Gastroesophageal sphincter (tissue), 4 donors: ENCODE data around the gene CABLES2. TPM values are rescaled to one million over a fixed set of nuclear protein-coding genes. Genes with fewer than 3 reads are reported as not detected.

ENCODE experiments used
- ATAC-seq: fragments of 150-250 bp; one replicate; pipeline ENCODE4 v1.9.1; 2016; ENCODE audit warnings: mild to moderate bottlenecking, moderate library complexity
- H3K27ac ChIP-seq, 4 donors: fragments of 200-600 bp; sonication (generic) in 3 of 4; 1 replicate in 3 of 4; 2 replicates in 1 of 4; pipeline ENCODE4 v1.5.1; 2016 to 2019
- H3K27me3 ChIP-seq: fragments of 200-600 bp; sonication (generic); one replicate; pipeline ENCODE4 v1.5.1; 2019
- H3K36me3 ChIP-seq, 2 donors: fragments of 200-600 bp; sonication (generic); one replicate each; pipeline ENCODE4 v1.5.1; 2019; ENCODE audit warnings: control low read depth in 1 of 2
- H3K4me1 ChIP-seq, 3 donors: fragments of 200-600 bp; sonication (generic); 1 replicate in 2 of 3; 2 replicates in 1 of 3; pipeline ENCODE4 v1.5.1; 2016 to 2019; ENCODE audit warnings: control low read depth in 2 of 3
- H3K4me3 ChIP-seq, 2 donors: fragments of 200-600 bp; sonication (generic); one replicate each; pipeline ENCODE4 v1.5.1; 2019; ENCODE audit warnings: mild to moderate bottlenecking in 1 of 2, moderate library complexity in 1 of 2
- H3K9me3 ChIP-seq, 3 donors: fragments of 200-600 bp; sonication (generic); one replicate each; pipeline ENCODE4 v1.5.1; 2017 to 2019; ENCODE audit warnings: control low read depth in 2 of 3
- EP300 ChIP-seq: sonication (generic); formaldehyde crosslinking; IDR thresholded peaks from one replicate; pipeline ENCODE4 v1.6.1; 2017; ENCODE audit warnings: antibody characterized with exemption, mild to moderate bottlenecking
- POLR2A ChIP-seq, 2 donors: fragments of 450-650 bp; IDR thresholded peaks; one replicate each; pipeline ENCODE4 v1.6.1; 2017; ENCODE audit warnings: antibody characterized with exemption in 2 of 2, mild to moderate bottlenecking in 2 of 2, moderate library complexity in 1 of 2
- POLR2AphosphoS5 ChIP-seq: sonication (generic); formaldehyde crosslinking; IDR thresholded peaks from one replicate; pipeline ENCODE4 v1.6.1; 2017; ENCODE audit warnings: antibody characterized with exemption
- WGBS, 2 donors: methylation state at CpG; one replicate each; pipeline ENCODE4 v1.1.5; 2018; ENCODE audit warnings: low coverage in 1 of 2; 5-methylcytosine and 5-hydroxymethylcytosine counted together
- total RNA-seq, 4 donors: library from RNA; depleted of rRNA; stranded (reverse); fragments of >200 nt; gene quantifications; one replicate each; pipeline ENCODE4 v1.1.0, GENCODE V29; 2016
- TF ChIP-seq, protein P1 (sequence below), 4 experiments: fragments of 200-600 bp in 2 of 4; fragments of 450-650 bp in 2 of 4; sonication (generic) in 1 of 4; IDR thresholded peaks; one replicate each; pipeline ENCODE4 v1.5.1; 2017 to 2019; ENCODE audit warnings: antibody characterized with exemption in 4 of 4, mild to moderate bottlenecking in 2 of 4, moderate library complexity in 2 of 4

The CABLES2 gene
- total RNA-seq, 4 donors from 2014 or later = 2.7 to 9.8 (median 3.8) TPM

GRCh38 chr20:62370807-62371587 lies 36.1 kb downstream of the CABLES2 start:
- H3K9me3 ChIP-seq = no peaks in the 10 kb centered on the region
- H3K27ac ChIP-seq = peak overlapping the region; percentile 84 to 97 (median 92)
- ATAC-seq = no peak
- WGBS, 2 donors = no CpG with 5 or more reads among the region's 18 CpGs
- no peaks in the 10 kb centered on the region for H3K36me3 ChIP-seq
- peaks cover 9 to 91% (median 62%) of the 10 kb centered on the region in 3 donors for H3K4me1 ChIP-seq
- TF ChIP-seq EP300 = no peak
- no peak for TF ChIP-seq POLR2A (IDR thresholded peaks at IDR 0.05)
- no peak for TF ChIP-seq POLR2AphosphoS5
- TF ChIP-seq, protein P1, sequence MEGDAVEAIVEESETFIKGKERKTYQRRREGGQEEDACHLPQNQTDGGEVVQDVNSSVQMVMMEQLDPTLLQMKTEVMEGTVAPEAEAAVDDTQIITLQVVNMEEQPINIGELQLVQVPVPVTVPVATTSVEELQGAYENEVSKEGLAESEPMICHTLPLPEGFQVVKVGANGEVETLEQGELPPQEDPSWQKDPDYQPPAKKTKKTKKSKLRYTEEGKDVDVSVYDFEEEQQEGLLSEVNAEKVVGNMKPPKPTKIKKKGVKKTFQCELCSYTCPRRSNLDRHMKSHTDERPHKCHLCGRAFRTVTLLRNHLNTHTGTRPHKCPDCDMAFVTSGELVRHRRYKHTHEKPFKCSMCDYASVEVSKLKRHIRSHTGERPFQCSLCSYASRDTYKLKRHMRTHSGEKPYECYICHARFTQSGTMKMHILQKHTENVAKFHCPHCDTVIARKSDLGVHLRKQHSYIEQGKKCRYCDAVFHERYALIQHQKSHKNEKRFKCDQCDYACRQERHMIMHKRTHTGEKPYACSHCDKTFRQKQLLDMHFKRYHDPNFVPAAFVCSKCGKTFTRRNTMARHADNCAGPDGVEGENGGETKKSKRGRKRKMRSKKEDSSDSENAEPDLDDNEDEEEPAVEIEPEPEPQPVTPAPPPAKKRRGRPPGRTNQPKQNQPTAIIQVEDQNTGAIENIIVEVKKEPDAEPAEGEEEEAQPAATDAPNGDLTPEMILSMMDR (IDR thresholded peaks at IDR 0.05) = no peak
- H3K27me3 ChIP-seq = peaks cover 8% of the 10 kb centered on the region
- H3K4me3 ChIP-seq = no peak overlapping the region

DNA sequence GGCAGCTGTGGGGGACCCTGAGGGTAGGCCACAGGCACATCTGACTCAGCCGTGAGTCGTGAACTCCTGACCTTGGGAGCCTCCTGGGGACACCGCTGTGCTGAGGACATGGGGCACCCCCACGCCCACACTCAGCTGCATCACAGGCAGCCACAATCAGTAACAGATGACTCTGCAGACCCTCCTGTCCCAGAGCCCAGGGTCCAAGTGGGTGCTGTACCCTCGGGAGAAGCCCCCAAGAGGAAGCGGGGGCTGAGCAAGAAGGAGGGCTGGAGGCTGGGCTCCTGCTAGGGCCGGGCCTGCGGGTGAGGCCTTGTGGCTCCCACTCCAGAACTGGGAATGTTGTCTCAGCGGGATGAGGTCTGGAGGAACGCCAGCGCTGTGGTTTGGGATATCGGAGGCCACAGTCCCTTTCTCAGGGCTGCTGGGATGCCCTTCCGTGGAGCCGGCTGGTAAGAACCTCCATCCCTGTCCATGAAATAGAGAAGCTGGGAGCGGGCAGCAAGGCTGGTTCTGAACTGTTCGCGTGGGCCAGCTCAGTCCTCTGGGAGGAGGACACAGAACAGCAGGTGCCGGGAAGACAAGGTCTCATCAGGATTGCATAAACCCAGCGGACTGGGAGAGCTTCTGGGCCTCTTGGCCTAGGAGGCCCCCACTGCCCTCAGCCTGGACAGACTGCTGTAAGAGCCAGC lies 36.8 kb downstream of the CABLES2 start:
- no peaks in the 10 kb centered on the region for H3K36me3 ChIP-seq
- peak overlapping the region; percentile 84 to 97 (median 92) for H3K27ac ChIP-seq
- no peaks in the 10 kb centered on the region for H3K9me3 ChIP-seq
- H3K27me3 ChIP-seq = peaks cover 8% of the 10 kb centered on the region
- ATAC-seq = no peak
- TF ChIP-seq, protein P1 (IDR thresholded peaks at IDR 0.05) = no peak
- TF ChIP-seq EP300 = no peak
- TF ChIP-seq POLR2A (IDR thresholded peaks at IDR 0.05) = no peak
- TF ChIP-seq POLR2AphosphoS5 = no peak
- H3K4me1 ChIP-seq = peaks cover 9 to 91% (median 57%) of the 10 kb centered on the region in 3 donors
- no peak overlapping the region for H3K4me3 ChIP-seq
- 20% methylated on average over 1 of the region's 19 CpGs; no CpG with 5 or more reads in 1 of the 2 donors for WGBS, 2 donors

DNA sequence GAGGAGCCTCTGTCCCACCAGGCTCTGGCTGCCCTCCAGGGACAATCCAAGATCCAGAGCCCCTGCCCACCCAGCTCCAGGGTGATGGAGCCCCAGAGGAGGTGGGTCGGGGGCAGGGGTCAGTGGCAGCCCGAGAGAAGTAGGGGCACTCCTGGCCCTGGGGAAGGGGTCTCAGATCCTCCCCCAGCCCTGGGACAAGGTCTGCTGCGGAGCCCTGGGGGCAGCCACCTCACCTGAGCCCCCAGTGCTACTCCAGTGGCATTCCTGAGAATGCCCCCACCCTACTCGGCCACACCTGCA lies 37.3 kb downstream of the CABLES2 start:
- H3K9me3 ChIP-seq = no peaks in the 10 kb centered on the region
- ATAC-seq = no peak
- TF ChIP-seq, protein P1 (IDR thresholded peaks at IDR 0.05) = no peak
- TF ChIP-seq POLR2A (IDR thresholded peaks at IDR 0.05) = peak in 1 of 2 donors; percentile 16
- H3K36me3 ChIP-seq = no peaks in the 10 kb centered on the region
- H3K4me3 ChIP-seq = no peak overlapping the region
- WGBS, 2 donors = 33% methylated on average over 1 of the region's 4 CpGs; no CpG with 5 or more reads in 1 of the 2 donors
- H3K27me3 ChIP-seq = peaks cover 8% of the 10 kb centered on the region
- H3K27ac ChIP-seq = peak overlapping the region; percentile 84 to 97 (median 92)
- peaks cover 9 to 91% (median 55%) of the 10 kb centered on the region in 3 donors for H3K4me1 ChIP-seq

DNA sequence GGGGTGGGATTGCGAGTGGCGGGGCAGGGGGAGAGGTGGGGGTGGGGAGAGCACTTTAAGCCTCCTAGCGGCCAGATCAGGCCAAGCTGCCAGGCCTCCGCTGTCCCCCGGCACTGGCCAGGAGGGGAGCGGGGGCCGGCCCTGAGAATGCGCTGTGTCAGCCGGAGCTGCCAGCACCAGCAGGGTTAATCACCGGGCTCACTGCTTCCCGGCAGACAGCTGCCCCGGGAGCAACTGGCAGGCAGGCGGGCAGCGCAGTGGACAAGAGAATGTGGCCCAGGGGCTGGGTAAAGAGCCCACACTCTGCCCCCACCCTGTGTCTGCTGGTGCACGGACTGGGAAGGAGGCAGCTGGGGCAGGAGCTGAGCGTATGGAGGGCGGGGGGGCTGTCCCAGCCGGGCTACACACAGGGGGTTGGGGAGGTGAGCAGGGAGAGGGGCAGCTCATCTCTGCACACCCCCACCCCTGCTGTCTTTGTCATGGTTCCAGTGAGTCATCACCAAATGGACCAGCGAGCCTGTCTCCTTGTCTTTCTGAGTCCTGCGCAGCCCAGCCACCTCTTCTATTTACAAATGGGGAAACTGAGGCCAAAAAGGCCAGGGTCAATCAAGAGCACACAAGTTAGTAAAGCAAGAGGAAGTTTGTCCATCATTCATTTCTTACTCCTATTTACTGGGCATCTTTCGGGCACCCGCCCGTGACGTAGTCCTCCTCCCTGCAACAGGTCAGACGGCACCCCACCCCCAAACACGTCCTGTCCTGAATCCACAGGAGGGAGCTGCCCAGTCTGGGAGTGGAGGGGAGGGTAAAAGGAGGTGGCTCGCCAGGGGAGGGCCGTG lies 37.9 kb downstream of the CABLES2 start:
- Histone ChIP-seq H3K36me3 (no peaks in the 10 kb centered on the region), H3K4me1 (peaks cover 9 to 91% (median 50%) of the 10 kb centered on the region in 3 donors), H3K9me3 (no peaks in the 10 kb centered on the region), H3K27me3 (peaks cover 8% of the 10 kb centered on the region), H3K4me3 (peak overlapping the region in 1 of 2 donors; percentile 93), H3K27ac (peak overlapping the region; percentile 84 to 97 (median 92))
- TF ChIP-seq POLR2A (IDR thresholded peaks at IDR 0.05) (peak in 1 of 2 donors; percentile 10), EP300 (no peak), POLR2AphosphoS5 (peak; percentile 81)
- TF ChIP-seq, protein P1 (IDR thresholded peaks at IDR 0.05) = peak in 2 of 4 experiments; percentile 46 to 54
- ATAC-seq = peak; percentile 9
- WGBS, 2 donors = 6 to 29% methylated on average over 3 to 8 of the region's 28 CpGs
